ENCODE measurements around the gene CARM1.

CARM1 gene

DNA sequence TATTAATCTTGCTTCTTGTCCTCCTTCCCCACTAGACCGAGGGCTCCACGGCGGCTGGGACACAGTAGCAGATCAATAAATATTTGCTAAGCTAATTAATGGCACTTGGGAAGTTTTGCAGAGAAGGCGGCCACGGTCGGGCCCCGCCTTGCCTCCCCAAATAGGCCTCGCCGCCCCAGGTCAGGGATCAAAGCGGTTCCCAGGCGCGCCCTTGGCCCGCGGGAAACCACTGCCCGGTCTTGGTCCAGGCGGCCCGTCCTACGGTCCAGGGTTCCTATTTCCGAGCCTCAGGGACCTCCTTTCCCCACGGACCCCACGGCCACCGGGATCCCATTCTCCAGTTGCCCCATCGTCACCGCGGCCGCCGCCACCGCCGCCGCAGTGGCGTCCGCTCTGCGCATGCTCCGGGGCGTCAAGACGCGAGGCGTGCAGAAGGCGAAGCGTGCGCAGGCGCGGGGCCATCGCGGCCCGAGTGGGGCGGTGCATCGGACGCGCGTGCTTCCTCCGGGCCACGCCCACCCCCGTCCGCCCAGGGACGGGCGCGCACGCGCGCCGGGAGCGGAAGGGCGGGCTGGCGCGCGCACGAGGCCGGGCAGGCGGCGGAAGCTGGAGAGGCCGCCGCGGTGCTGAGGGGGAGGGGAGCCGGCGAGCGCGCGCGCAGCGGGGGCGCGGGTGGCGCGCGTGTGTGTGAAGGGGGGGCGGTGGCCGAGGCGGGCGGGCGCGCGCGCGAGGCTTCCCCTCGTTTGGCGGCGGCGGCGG is 89.1 kb downstream of the CARM1 start, which contains the start of gene SMARCA4:
SMARCA4 (plus strand) TSS at position 717 of the 759 bp plus-strand sequence. CDS start 23,122 bp downstream, outside the sequence.
- H3K4me3 ChIP-seq (ENCODE audit: control insufficient read depth, low read depth, low read length) = peak within 1 kb of the TSS; percentile 68
- TF ChIP-seq, protein P1, sequence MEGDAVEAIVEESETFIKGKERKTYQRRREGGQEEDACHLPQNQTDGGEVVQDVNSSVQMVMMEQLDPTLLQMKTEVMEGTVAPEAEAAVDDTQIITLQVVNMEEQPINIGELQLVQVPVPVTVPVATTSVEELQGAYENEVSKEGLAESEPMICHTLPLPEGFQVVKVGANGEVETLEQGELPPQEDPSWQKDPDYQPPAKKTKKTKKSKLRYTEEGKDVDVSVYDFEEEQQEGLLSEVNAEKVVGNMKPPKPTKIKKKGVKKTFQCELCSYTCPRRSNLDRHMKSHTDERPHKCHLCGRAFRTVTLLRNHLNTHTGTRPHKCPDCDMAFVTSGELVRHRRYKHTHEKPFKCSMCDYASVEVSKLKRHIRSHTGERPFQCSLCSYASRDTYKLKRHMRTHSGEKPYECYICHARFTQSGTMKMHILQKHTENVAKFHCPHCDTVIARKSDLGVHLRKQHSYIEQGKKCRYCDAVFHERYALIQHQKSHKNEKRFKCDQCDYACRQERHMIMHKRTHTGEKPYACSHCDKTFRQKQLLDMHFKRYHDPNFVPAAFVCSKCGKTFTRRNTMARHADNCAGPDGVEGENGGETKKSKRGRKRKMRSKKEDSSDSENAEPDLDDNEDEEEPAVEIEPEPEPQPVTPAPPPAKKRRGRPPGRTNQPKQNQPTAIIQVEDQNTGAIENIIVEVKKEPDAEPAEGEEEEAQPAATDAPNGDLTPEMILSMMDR (conservative IDR thresholded peaks at IDR 0.05; ENCODE audit: control insufficient read depth, insufficient read depth, low read depth, low read length) = no peak
- DNase-seq (ENCODE audit: low read depth) = peak; percentile 95

DNA sequence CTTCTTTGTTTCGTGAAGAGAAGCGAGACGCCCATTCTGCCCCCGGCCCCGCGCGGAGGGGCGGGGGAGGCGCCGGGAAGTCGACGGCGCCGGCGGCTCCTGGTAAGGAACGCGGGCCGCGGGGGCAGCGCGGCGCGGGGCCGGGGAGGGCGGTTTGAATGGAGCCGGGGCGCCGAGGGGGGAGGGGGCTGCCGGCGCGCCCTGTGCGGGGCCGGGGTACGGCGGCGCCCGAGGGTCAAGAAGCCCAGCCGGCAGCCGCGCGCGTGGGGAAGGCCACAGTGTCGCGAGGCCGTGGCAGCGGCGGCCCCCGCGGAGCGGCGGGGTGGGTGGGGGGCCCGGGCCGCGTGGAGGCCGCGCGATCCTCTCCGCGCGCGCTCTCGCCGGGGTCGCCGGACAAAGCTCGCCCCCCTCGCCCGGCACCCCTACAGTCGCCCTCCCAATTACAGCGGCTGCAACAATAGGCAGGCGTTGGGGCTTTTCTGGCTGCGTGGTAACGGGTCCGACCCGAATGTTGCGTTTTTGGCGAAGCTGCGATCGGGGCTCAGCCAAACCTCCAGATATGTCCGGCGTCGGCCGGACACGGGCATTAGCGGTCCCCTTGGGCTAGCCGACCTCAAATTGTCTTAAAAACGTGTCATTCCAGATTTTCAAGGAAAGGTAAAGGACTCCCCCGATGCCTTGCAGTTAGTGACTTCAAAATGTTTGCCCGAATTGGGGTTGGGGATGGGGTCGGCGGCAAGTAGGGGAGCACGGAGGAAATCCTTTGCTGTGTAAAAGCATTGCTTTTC is 89.9 kb downstream of the CARM1 start:
- peak overlapping the region; percentile 63 for H3K4me3 ChIP-seq (ENCODE audit: control insufficient read depth, low read depth, low read length)
- DNase-seq (ENCODE audit: low read depth) = no peak
- TF ChIP-seq, protein P1 (conservative IDR thresholded peaks at IDR 0.05; ENCODE audit: control insufficient read depth, insufficient read depth, low read depth, low read length) = no peak

GRCh38 chr19:10962863-10963262 is 91.5 kb downstream of the CARM1 start:
- TF ChIP-seq, protein P1 (conservative IDR thresholded peaks at IDR 0.05; ENCODE audit: control insufficient read depth, insufficient read depth, low read depth, low read length) = no peak
- H3K4me3 ChIP-seq (ENCODE audit: control insufficient read depth, low read depth, low read length) = no peak overlapping the region
- no peak for DNase-seq (ENCODE audit: low read depth)

GRCh38 chr19:10963865-10964264 is 92.5 kb downstream of the CARM1 start:
- DNase-seq (ENCODE audit: low read depth) = no peak
- TF ChIP-seq, protein P1 (conservative IDR thresholded peaks at IDR 0.05; ENCODE audit: control insufficient read depth, insufficient read depth, low read depth, low read length) = no peak
- H3K4me3 ChIP-seq (ENCODE audit: control insufficient read depth, low read depth, low read length) = no peak overlapping the region

DNA sequence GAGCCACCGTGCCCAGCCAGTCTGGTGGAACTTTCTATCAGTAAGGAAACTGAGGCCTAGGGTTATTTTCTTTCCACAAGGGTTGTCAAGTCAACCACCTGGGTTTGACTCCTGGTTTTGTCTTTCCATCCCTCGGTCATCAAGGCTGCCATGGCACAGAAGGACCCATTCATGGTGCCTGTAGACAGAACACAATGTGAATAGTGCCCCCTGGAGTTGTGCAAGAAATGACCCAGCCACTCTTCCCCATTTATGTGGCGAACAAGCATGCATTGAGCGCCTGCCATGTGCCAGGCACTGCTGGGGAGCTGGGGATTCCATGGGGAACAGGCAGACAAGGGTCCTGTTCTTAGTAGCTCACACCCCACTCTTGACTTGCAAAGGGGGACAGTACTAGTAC is 93.5 kb downstream of the CARM1 start:
- H3K4me3 ChIP-seq (ENCODE audit: control insufficient read depth, low read depth, low read length) = no peak overlapping the region
- TF ChIP-seq, protein P1 (conservative IDR thresholded peaks at IDR 0.05; ENCODE audit: control insufficient read depth, insufficient read depth, low read depth, low read length) = no peak
- no peak for DNase-seq (ENCODE audit: low read depth)

GRCh38 chr19:10965398-10965797 is 94.0 kb downstream of the CARM1 start:
- H3K4me3 ChIP-seq (ENCODE audit: control insufficient read depth, low read depth, low read length) = no peak overlapping the region
- TF ChIP-seq, protein P1 (conservative IDR thresholded peaks at IDR 0.05; ENCODE audit: control insufficient read depth, insufficient read depth, low read depth, low read length) = no peak
- no peak for DNase-seq (ENCODE audit: low read depth)
